Measurements from ENCODE around the gene TAC3.

GRCh38 chr12:57033431-57033830 is 17.1 kb upstream of the TAC3 start:
- TF ChIP-seq CTCF (IDR thresholded peaks at IDR 0.05; ENCODE audit: insufficient read depth, low read depth, low read length) (no peak), EZH2 (IDR thresholded peaks at IDR 0.05; ENCODE audit: insufficient read depth, low read length) (no peak)
